Pulmonary artery endothelial cell (primary cell): ENCODE results near the gene CHORDC1. TPM values are rescaled to one million over a fixed set of nuclear protein-coding genes. Genes with fewer than 3 reads are reported as not detected.
"Not testable (repeated sequence)": the region's sequence is repeated elsewhere in the genome, so short reads cannot be mapped to it uniquely, and the experiment has no call there.

Experiments
- DNase-seq: peaks from one replicate; pipeline ENCODE4 v3.0.0-alpha.2; 2011; ENCODE audit warnings: low read depth, low spot score
- total RNA-seq: library from RNA; depleted of rRNA; stranded (reverse); fragments of >200 nt; gene quantifications from 2 replicates; pipeline ENCODE4 v1.2.3, GENCODE V29; 2014

The CHORDC1 gene
- total RNA-seq, 1 donor from 2014 or later = 22.7 TPM

- no peak for DNase-seq
These were observed 6.2 kb downstream of the CHORDC1 start for GRCh38 chr11:90216611-90217010.

- DNase-seq = no peak
These were observed 9.5 kb downstream of the CHORDC1 start for GRCh38 chr11:90213322-90213721.

- no peak for DNase-seq
These were observed 14.0 kb downstream of the CHORDC1 start for GRCh38 chr11:90208857-90209256.

- not testable (repeated sequence) for DNase-seq
These were observed 14.9 kb downstream of the CHORDC1 start for GRCh38 chr11:90207992-90208391.

- no peak for DNase-seq
These were observed 17.8 kb downstream of the CHORDC1 start for GRCh38 chr11:90204832-90205646.

DNA sequence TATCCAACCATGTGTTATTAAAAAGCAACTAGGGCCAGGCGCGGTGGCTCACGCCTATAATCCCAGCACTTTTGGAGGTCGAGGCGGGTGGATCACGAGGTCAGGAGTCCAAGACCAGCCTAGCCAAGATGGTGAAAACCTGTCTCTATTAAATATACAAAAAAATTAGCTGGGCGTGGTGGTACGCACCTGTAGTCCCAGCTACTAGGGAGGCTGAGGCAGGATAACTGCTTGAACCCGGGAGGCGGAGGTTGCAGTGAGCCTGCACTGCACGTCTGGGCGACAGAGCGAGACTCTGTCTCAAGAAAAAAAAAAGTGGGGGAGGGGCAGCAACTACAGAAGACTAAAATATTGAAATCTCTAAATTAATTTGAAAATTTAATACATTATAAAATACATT is 18.4 kb downstream of the CHORDC1 start:
- no peak for DNase-seq

GRCh38 chr11:90202342-90202741 is 20.5 kb downstream of the CHORDC1 start:
- no peak for DNase-seq

DNA sequence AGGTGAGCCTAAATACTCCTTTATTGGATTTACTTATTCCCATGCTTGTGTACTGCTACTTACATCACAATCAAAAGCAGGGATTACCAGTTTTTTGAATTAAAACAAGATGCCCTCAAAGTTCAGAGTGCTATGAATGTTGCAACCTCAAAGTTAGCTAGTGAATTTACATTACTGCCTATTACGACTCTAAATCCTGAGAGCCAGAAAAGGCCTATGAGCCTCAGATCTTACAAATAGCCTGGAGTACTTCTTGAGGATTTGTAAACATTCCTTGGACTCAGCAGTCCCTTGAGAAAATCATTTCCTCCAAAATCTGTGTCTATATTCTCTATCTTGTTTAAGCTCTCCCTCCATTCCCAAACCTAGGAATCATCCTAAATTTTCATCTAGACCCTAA is 25.5 kb downstream of the CHORDC1 start:
- DNase-seq = no peak

- DNase-seq = no peak
These were observed 29.8 kb downstream of the CHORDC1 start for GRCh38 chr11:90192869-90193582.

DNA sequence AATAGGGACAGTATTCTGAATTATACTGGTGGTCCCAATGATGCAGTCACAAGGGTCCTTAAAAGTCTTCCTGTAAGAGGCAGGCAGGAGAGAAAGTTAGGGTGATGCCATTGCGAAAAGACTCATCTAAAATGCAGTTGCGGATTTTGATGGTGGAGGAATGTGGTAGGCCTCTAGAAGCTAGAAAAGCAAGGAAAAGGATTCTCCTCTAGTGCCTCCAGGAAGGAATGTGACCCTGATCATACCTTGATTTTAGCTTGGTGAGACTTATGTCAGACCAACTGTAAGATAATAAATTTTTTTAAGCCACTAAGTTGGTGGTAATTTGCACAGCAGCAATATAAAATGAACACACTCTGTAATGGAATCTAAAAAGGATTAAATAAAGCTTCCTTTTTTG is 33.8 kb downstream of the CHORDC1 start:
- DNase-seq = no peak

GRCh38 chr11:90187839-90188238 is 35.0 kb downstream of the CHORDC1 start:
- DNase-seq = no peak

DNA sequence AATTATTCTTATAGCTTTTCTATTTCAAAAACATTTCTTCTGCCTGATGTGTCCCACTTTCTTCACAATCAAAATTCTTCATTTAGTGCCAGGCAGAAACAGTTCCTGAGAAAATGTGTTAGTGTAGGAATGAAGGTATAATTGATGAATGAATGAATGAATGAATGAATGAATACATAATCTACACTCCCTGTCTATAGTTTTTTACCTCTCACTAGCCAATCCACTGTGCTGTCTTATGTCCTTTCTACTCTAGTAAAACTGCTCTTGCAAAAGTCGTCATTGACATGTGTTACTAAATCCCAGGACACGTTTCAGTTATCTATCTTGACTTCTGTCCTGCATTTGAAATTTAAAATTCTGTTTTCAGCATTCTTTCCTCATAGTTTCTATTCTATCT is 42.9 kb downstream of the CHORDC1 start:
- DNase-seq = no peak

DNA sequence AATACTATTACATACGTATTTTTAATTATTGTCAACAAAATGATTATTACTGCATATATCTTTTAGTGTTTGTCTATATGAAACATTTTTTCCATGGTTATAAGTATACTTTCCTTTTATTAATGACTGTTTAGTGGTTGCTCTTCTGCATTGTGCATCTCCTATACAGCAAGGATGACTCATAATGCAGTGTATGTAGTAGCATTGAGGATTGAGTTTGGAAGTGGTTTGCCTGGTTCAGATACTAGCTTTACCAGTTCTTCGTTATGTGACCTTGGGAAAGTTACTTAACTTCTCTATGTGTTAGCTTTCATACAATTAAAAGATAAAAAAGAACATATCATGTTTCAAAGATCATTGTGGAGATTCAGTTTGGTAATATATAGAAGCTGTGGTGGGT is 44.1 kb downstream of the CHORDC1 start:
- DNase-seq = no peak

DNA sequence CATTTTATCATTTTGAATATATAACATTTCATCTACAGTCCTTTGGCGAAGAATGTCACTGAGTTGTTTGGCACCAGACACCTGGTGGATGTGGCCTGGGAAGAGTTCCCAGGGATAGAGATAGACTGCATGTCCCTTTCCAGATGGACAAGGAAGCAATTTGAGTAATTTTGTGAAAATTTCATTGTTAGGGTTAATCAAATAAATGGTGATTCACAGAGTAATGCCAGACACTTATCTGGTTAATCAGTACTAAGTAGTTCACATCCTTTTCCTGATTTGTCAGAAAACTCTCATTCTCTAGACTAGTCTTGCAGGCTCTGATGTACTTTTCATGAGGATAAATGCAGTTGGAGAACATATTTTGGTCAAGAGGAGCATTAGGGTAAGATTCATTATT is 46.8 kb downstream of the CHORDC1 start:
- DNase-seq = no peak

DNA sequence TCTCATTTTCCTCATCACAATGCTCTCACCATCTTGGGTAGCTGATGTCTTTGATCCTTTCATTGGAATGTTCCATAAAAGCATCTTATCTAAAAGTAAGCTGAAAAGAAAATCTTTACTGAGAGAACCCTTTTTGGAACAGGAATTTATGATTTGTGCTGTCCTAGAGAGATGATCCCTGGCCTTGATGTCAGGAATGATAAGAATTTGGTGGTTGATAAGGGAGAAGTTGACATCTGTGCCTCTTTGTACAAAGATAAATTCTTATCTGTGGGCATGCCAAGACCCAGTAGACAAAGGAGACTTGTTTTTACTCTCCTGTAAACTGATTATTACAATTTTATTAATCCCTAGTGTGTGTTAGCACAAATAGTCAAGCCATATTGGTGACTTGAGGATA is 51.5 kb downstream of the CHORDC1 start:
- DNase-seq = no peak

DNA sequence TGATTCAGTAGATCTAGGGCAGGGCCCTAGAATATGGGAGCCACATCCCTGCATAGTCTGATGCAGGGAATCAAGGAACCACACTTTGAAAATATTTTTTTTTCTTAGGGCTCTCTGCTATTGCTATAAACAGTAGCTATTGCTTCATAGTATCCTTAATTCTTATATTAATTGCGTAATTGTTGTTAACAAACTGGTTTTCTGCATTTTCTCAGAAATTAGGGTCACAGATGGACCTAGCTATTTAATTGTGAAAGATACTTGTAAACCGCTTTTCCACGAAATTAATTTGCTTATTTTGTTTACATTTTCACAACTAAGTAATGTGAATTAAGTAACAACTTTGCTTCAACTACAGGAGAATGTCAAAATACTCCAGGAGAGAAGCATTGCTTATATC is 54.3 kb downstream of the CHORDC1 start:
- DNase-seq = no peak

DNA sequence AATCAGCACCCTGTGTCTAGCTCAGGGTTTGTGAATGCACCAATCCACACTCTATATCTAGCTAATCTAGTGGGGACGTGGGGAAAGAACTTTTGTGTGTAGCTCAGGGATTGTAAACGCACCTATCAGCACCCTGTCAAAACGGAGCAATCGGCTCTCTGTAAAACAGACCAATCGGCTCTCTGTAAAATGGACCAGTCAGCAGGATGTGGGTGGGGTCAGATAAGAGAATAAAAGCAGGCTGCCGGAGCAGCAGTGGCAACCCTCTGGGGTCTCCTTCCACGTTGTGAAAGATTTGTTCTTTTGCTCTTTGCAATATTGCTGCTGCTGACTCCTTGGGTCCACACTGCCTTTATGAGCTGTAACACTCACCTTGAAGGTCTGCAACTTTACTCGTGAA is 55.1 kb downstream of the CHORDC1 start:
- DNase-seq = not testable (repeated sequence)

GRCh38 chr11:90166982-90167573 is 55.8 kb downstream of the CHORDC1 start:
- not testable (repeated sequence) for DNase-seq
